ENCODE measurements around the gene RERE.

- TF ChIP-seq POLR2AphosphoS5 (IDR thresholded peaks at IDR 0.05; ENCODE audit: borderline replicate concordance, low read depth, low read length) (no peak), FOXP2 (optimal IDR thresholded peaks at IDR 0.05; ENCODE audit: control extremely low read depth, extremely low read length, insufficient read depth) (no peak)
Observed at GRCh38 chr1:8344893-8345507, 472.4 kb downstream of the RERE start.

Data from SK-N-MC (cell line).